H1 (cell line): Measurements from ENCODE around the gene SRSF7.

Experiments used
- CEBPB ChIP-seq: IDR thresholded peaks from 2 replicates; pipeline ENCODE4 v1.6.1; 2012; ENCODE audit warnings: low read depth, low read length
- EZH2 ChIP-seq: fragments of 200-600 bp; sonication (generic); IDR thresholded peaks from 2 replicates; pipeline ENCODE4 v1.7.1; 2012; ENCODE audit warnings: low read depth, mild to moderate bottlenecking, moderate library complexity, low read length, inconsistent platforms; ENCODE audit not compliant: severe bottlenecking
- MAFK ChIP-seq: IDR thresholded peaks from 2 replicates; pipeline ENCODE4 v1.6.1; 2012; ENCODE audit warnings: low read depth, mild to moderate bottlenecking, improper control_type of control experiment, low read length
- POLR2A ChIP-seq, 2 experiments: IDR thresholded peaks; 1 replicate in 1 of 2; 2 replicates in 1 of 2; pipeline ENCODE4 v1.6.1; 2011; ENCODE audit warnings: low read depth in 2 of 2, low read length in 2 of 2, mild to moderate bottlenecking in 2 of 2; ENCODE audit errors: control extremely low read depth in 1 of 2
- SIN3A ChIP-seq, 2 experiments: IDR thresholded peaks in 1 of 2; conservative IDR thresholded peaks in 1 of 2; 2 replicates each; pipeline ENCODE4 v1.6.1; 2011 to 2012; ENCODE audit warnings: low read length in 2 of 2, improper control_type of control experiment in 1 of 2, low read depth in 1 of 2, mild to moderate bottlenecking in 1 of 2
- SUZ12 ChIP-seq: fragments of 200-600 bp; sonication (generic); IDR thresholded peaks from 2 replicates; pipeline ENCODE4 v1.6.1; 2012; ENCODE audit warnings: mild to moderate bottlenecking, inconsistent platforms, low read length, moderate library complexity, mixed read lengths
- USF2 ChIP-seq: IDR thresholded peaks from 2 replicates; pipeline ENCODE4 v1.6.1; 2011; ENCODE audit warnings: low read length, improper control_type of control experiment
- YY1 ChIP-seq: IDR thresholded peaks from 2 replicates; pipeline ENCODE4 v1.6.1; 2011; ENCODE audit warnings: low read depth, mild to moderate bottlenecking, low read length
- TF ChIP-seq, protein P1 (sequence below), 3 experiments: IDR thresholded peaks; 1 replicate in 2 of 3; 2 replicates in 1 of 3; pipeline versions ENCODE4 v1.5.1 to v1.6.1; 2011; ENCODE audit warnings: low read length in 3 of 3, mild to moderate bottlenecking in 3 of 3, inconsistent platforms in 2 of 3, low read depth in 1 of 3, moderate library complexity in 1 of 3; ENCODE audit not compliant: insufficient read depth in 1 of 3; ENCODE audit errors: control extremely low read depth in 1 of 3
- TF ChIP-seq, protein P2 (sequence below): IDR thresholded peaks from 2 replicates; pipeline ENCODE4 v1.6.1; 2012; ENCODE audit warnings: inconsistent platforms

GRCh38 chr2:38731090-38731489, 20.1 kb downstream of the SRSF7 start:
- TF ChIP-seq SUZ12, result no peak
- TF ChIP-seq POLR2A (IDR thresholded peaks at IDR 0.05; ENCODE audit: control extremely low read depth in 1 of 2, low read depth in 2 of 2, low read length in 2 of 2), result no peak
- no peak for TF ChIP-seq EZH2
- no peak for TF ChIP-seq YY1
- TF ChIP-seq, protein P1, sequence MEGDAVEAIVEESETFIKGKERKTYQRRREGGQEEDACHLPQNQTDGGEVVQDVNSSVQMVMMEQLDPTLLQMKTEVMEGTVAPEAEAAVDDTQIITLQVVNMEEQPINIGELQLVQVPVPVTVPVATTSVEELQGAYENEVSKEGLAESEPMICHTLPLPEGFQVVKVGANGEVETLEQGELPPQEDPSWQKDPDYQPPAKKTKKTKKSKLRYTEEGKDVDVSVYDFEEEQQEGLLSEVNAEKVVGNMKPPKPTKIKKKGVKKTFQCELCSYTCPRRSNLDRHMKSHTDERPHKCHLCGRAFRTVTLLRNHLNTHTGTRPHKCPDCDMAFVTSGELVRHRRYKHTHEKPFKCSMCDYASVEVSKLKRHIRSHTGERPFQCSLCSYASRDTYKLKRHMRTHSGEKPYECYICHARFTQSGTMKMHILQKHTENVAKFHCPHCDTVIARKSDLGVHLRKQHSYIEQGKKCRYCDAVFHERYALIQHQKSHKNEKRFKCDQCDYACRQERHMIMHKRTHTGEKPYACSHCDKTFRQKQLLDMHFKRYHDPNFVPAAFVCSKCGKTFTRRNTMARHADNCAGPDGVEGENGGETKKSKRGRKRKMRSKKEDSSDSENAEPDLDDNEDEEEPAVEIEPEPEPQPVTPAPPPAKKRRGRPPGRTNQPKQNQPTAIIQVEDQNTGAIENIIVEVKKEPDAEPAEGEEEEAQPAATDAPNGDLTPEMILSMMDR (IDR thresholded peaks at IDR 0.05; ENCODE audit: control extremely low read depth in 1 of 3, insufficient read depth in 1 of 3, low read depth in 1 of 3, low read length in 3 of 3), result no peak
- TF ChIP-seq, protein P2, sequence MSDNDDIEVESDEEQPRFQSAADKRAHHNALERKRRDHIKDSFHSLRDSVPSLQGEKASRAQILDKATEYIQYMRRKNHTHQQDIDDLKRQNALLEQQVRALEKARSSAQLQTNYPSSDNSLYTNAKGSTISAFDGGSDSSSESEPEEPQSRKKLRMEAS, result no peak
- no peak for TF ChIP-seq SIN3A (conservative IDR thresholded peaks at IDR 0.05 in 1 of 2, IDR thresholded peaks at IDR 0.05 in 1 of 2; ENCODE audit: low read depth in 1 of 2, low read length in 2 of 2)
- TF ChIP-seq USF2, result no peak
- TF ChIP-seq CEBPB, result no peak
- TF ChIP-seq MAFK, result no peak
